ENCODE data around the gene DCXR.
"Not testable (repeated sequence)": the region's sequence is repeated elsewhere in the genome, so short reads cannot be mapped to it uniquely, and the experiment has no call there.

Gene DCXR

DNA sequence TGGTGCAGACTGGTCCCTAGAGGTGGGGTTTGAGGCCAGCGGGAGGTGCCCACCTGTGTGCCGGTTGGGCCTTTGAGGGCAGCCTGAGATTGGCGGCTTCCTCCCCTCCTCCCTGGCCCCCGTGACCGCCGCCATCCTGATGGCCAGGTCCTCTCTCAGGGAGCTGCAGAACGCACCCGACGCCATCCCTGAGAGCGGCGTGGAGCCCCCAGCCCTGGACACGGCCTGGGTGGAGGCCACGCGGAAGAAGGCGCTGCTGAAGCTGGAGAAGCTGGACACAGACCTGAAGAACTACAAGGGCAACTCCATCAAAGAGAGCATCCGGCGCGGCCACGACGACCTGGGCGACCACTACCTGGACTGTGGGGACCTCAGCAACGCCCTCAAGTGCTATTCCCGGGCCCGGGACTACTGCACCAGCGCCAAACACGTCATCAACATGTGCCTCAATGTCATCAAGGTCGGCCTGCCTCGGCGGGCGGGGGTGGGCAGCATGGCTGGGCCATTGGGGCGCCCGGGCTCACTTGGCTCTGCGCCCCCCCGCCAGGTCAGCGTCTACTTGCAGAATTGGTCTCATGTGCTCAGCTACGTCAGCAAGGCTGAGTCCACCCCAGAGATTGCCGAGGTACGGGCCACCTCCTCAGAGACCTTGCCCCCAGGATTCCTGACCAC lies 17.0 kb upstream of the DCXR start:
- no peak for DNase-seq

- DNase-seq = no peak
These were observed 16.2 kb upstream of the DCXR start for GRCh38 chr17:82053556-82054263.

- no peak for DNase-seq
These were observed 15.6 kb upstream of the DCXR start for GRCh38 chr17:82053130-82053529.

DNA sequence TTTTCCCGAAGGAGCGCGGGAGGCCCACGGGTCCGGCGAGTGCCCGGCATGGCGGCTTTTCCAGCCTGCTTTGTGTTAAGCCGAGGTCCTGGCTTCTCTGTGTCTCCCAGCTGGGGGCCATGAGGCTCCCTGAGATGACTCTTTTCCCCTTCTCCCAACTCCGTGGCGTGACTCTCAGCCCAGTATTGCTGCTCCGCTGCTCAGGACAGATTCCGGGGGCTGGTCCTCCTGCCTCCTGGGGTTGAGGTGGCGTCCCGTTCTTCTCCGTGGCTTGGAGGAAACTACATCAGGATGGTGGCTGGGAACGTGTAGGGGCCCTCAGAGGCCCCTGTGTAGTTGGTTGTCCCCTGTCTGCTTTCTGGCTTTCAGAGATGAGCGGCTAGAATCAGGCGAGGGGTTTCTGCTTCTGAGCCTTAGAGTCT lies 15.2 kb upstream of the DCXR start:
- no peak for DNase-seq

DNA sequence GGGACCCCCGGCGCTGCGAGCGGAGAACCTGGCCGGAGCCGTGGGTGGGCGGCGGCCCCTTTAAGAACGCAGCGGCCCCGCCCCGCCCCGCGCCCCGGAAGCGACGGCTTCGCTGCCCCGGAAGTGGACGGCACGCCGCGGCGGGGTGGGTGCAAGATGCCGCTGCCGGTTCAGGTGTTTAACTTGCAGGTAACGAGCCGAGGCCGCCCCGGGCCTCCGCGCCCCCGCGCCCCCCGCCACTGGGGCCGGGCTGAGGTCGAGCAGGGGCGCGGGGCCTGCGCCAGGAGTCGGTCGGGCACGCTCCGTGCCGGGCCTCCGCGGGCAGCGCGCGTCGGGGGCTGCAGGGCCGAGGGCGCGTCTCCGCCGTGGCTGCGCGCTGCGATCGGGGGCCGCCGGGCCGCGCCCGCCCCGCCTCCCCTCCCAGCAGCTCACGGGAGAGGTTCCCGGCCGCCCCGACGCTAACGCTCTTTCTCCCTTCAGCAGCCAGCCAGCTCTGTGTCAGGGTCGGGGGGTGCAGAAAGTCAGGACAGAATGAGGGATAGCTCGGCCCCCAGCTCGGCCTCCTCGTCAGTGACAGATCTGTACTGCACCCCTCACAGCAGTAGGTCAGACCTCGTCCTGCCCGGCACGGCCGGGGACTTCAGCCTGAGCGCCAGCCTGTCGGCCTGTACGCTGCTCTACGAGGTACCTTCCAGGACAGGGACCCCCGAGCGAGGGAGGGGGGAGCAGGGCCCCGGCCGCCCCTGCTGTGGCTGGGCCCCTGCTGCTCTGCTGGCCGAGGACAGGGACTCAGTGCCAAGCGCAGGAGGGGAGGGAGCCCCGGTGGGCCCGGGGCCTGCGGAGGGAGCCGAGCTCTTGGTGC lies 14.5 kb upstream of the DCXR start, which contains the start of the genes GPS1 and RFNG:
GPS1 (plus strand) TSS at position 123 of the 862 bp plus-strand sequence; CDS start at position 157, 34 bp downstream.
RFNG (minus strand) TSS at position 36 of the 862 bp plus-strand sequence. CDS start 45 bp downstream, outside the sequence.
- peak; percentile 84 for DNase-seq

DNA sequence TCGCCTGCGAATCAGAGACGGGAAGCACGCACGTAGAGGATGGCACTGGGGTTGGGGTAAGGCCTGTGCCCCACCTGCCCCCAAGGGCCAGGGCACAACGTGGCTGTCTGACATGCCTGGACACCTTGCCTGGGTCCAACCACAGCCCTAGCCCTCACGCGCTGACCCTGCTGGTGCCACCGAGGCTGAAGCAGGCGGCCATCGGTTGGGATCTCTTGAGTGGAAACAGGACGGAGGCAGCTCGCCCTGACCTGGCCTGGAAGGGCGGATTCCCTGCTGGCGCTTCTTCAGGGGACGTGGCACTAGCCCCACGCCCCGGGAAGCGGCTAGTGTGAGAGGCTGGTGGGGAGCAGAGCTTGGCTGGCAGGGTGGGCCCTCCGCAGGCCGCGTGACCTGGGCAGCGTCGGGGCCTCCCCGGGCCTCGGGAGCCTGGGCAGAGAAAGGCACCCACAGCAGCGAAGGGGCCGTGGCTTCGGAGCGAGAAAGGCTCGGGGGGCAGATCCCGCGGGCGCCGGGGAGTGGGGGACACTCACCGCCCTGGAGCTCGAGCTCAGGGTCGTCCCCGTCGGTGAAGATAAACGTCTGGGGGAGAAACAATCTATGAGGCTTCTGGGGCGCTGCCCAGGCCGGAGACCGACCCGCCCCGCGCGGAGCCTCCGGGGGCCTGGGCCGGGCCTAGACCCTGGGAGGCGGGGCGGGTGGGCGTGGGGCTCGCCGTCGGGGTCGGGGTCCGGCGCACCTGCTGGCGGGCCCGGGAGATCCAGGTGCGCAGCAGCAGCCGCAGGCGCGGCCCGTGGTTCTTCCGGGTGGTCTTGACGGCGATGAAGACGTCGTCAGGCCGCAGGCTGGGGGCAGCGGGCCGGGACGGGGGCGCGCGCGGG lies 13.5 kb upstream of the DCXR start:
- DNase-seq = no peak

GRCh38 chr17:82050152-82050760 lies 12.8 kb upstream of the DCXR start:
- DNase-seq = no peak

- DNase-seq = no peak
These were observed 12.0 kb upstream of the DCXR start for GRCh38 chr17:82049521-82049971.

- DNase-seq = no peak
These were observed 11.6 kb upstream of the DCXR start for GRCh38 chr17:82049106-82049505.

- no peak for DNase-seq
These were observed 11.1 kb upstream of the DCXR start for GRCh38 chr17:82048571-82048971.

- DNase-seq = no peak
These were observed 10.5 kb upstream of the DCXR start for GRCh38 chr17:82047914-82048570.

- DNase-seq = no peak
These were observed 9.9 kb upstream of the DCXR start for GRCh38 chr17:82047379-82047778.

- no peak for DNase-seq
These were observed 9.4 kb upstream of the DCXR start for GRCh38 chr17:82046903-82047302.

GRCh38 chr17:82045936-82046484 lies 8.5 kb upstream of the DCXR start:
- DNase-seq = no peak

DNA sequence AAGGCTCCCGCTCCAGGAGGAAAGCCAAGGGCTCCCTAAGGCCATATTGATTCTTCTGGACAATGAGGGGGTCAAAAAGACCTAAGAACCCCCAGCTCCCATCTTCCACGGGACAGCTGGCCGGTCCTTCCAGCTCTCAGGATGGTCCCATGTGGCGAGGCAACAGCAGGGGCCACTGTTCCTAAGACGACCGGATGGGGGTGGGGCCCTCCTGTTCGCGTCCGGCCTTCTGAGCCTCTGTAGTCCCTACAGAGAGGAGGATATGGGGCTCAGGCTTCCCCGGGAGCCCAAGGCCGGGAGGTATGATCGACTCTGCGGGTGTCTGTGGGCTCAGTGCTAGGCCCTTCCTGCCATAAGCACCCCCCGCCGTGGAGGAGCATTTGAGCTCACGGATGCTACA lies 6.0 kb upstream of the DCXR start:
- DNase-seq = no peak

DNA sequence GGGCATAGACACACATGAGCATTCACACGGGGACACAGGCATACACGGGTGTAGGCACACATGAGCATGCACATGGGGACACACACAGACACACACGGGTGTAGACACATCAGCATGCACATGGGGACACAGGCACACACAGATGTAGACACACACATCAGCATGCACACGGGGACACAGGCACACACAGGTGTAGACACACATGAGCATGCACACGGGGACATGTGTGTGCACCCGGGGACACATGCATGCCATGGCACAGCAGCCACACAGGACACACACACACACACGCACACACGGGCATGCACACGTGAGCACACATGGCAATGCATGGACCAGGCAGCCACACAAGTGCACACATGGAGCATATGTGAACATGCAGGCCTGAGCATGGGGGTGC lies 5.2 kb upstream of the DCXR start:
- DNase-seq = no peak

DNA sequence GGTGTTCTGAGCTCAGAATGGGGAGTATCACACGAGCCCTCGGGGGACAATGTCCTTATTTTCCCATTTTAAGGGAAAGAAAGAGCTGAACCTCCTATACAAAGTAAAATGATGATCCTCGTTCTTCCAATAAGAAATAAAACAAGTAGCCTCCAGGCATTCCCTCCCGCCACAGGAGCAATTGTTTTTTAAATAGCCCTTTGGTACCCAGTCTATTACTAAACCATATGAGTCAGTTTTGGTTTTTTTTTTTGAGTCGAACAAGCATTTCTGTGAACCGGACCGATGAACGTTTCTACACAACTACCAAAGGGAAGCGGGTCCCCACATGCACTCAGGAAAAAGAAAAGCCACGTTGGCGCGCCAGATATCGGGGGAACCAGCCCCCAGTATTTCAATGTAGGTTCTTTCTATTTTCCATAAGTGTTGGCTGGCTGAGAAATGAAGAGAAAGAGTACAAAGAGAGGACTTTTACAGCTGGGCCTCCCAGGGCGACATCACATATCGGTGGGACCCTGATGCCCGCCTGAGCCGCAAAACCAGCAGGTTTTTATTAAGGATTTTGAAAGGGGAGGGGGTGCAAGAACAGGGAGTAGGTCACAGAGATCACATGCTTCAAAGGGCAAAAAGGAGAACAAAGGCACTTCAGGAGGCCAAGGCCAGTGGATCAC lies 3.8 kb upstream of the DCXR start:
- DNase-seq = no peak

- DNase-seq = no peak
These were observed 2.3 kb upstream of the DCXR start for GRCh38 chr17:82039695-82040299.

GRCh38 chr17:82038796-82039409 lies 1.4 kb upstream of the DCXR start:
- not testable (repeated sequence) for DNase-seq

DNA sequence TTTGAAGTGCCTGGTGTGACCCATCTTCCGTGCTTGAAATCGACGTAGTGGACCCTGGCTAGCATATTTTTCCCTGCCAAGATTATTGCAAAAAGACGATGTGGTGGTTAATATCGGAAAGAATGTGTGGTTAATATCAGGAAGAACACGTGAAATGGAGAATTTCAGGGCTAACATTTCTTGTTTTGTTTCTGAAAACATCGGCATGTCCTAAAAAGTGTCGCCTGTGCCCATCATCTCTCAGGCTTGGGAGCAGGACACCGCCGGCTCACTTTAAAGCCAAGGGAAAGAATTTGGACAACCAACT lies 345 bp upstream of the DCXR start:
- DNase-seq = no peak
